HG03095 (cell line): ENCODE measurements around the gene STARD7.

Experiments
- ATAC-seq: cut with Tn5 transposase; IDR thresholded peaks from one replicate; pipeline ENCODE4 v1.9.1; 2021; ENCODE audit warnings: moderate library complexity; ENCODE audit not compliant: unreplicated experiment

The STARD7 gene

DNA sequence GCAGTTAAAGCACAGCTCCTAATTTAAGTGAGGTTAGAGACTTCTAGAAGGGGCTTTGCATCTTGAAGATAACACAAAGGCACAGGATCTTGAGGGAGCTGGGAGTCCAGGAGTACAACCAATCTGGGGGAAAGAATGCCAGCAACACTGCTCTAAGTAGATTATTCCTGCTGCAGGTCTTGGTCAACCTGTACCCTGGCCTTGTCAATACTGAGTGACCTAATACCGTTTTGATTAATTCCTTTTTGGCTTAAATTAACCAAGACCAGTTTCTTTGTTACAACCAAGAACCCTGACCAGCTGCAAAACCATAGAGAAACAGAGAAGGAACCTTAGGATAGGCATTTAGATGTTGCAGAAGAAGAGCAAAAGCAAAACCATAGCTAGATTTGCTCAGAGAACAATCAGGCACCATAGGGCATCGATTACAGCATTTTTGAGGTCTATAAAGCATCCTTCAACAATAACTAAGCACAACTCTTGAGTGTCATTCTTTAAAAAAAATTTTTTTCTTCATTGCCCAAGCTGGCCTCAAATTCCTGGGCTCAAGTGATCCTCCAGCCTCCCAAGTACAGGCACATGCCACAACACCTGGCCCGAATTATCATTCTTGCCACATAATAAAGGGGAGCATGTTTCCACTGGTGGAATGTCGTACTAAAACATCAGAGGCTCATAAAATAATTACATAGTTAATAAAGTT is 6.3 kb downstream of the STARD7 start:
- no peak for ATAC-seq

DNA sequence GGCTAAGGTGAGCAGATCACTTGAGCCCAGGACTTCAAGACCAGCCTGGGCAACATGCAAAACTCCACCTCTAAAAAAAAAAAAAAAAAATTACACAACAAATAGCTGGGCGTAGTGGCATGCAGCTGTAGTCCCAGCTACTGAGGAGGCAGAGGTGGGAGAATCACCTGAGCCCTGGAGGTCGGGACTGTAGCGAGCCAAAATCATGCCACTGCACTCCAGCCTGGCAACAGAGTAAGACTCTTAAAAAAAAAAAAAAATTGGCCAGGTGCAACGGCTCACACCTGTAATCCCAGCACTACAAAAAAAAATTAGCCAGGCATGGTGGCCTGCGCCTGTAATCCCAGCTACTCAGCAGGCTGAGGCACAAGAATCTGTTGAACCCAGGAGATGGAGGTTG is 7.3 kb downstream of the STARD7 start:
- no peak for ATAC-seq

DNA sequence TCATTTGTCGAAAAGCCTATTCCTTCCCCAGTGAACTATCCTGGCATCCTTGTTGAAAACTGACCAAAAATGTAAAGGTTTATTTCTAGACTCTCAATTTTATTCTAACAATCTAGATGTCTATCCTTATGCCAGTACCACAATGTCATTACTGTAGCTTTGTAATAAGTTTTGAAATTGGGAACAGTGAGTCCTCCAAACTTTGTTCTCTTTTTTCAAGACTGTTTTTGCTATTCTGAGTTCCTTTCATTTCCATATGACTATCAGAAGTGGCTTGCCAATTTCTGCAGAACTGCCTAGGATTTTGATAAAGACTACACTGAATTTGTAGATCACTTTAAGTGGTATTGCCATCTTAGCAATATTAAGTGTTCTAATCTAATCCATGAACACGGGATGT is 9.7 kb downstream of the STARD7 start:
- no peak for ATAC-seq

DNA sequence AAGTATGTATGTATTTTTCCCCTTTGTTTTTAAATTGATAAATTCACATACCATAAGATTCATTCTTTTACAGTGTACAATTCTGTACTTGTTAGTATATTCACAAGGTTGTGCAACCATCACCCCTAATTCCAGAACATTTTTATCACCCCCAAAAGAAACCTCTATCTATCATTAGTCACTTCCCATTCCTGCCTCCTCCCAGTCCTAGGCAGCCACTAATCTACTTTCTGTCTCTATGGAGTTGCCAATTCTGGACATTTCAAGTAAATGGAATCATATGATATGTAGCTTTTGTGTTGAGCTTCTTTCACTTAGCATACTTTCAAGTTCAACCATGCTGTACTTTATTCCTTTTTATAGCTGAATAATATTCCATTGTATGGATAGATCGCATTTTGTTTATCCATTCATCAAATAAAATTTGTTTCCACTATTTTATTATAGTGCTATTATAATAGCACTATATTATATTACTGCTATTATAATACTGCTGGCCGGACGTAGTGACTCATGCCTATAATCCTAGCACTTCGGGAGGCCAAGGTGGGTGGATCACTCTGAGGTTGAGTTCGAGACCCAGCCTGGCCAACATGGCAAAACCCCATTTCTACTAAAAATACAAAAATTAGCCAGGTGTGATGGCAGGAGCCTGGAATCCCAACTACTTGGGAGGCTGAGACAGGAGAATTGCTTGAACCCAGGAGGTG is 10.9 kb downstream of the STARD7 start:
- no peak for ATAC-seq

DNA sequence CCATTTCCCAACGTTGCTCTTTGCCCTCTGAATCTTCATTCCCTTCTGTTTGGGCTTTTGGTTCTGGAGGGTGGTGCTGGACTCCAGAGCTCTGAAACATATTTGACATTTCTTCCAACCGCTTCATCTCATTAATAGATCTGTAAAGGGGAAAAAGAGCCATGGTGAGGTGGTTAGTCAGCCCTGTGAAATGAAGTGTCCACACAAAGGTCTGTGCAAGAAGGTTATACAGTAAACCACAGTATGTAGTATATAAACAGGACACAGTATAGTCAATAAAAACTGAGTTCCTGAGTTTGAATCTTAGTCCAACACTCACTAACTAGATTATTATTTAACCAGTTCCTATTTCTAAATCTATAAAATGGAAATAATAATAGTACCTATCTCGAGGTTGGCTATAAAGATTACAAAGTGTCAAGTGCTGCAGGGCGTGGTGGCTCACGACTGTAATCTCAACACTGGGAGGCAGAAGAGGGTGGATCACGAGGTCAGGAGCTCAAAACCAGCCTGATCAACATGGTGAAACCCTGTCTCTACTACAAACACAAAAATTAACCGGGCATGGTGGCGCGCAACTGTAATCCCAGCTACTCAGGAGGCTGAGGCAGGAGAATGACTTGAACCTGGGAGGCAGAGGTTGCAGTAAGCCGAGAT is 13.1 kb downstream of the STARD7 start:
- ATAC-seq, result no peak

DNA sequence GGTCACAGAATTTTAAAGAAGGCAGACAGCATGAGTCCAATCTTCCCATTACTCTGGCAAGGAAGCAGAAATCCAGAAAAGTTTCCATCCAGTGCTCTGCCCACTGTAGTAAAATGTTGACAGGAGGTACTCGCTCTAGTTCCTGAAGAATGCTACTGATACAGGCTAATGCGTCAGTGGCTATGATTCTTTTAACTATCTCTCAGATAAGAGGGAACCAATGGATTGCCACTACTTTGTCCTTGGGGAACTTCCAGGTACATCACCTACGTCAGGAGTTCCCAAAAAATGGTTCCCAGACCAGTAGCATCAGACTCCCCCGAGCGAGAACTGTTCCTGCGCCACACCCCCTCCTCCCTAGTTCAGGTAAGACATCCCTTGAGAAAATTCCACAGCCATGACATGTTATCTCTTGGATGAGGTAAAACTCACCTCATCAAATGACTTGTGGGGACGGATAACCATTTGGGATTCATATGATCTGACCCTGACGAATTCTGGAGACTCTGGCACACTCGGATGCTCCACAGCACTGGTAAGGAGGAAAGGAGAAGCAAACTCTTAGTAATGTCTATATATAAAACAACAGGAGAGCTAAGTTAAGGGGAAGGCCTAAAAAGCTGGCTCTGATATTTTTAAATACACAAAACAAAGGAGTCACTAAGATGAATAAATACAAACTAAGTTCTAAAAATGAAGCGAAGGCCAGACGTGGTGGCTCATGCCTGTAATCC is 16.5 kb downstream of the STARD7 start:
- ATAC-seq, result no peak

DNA sequence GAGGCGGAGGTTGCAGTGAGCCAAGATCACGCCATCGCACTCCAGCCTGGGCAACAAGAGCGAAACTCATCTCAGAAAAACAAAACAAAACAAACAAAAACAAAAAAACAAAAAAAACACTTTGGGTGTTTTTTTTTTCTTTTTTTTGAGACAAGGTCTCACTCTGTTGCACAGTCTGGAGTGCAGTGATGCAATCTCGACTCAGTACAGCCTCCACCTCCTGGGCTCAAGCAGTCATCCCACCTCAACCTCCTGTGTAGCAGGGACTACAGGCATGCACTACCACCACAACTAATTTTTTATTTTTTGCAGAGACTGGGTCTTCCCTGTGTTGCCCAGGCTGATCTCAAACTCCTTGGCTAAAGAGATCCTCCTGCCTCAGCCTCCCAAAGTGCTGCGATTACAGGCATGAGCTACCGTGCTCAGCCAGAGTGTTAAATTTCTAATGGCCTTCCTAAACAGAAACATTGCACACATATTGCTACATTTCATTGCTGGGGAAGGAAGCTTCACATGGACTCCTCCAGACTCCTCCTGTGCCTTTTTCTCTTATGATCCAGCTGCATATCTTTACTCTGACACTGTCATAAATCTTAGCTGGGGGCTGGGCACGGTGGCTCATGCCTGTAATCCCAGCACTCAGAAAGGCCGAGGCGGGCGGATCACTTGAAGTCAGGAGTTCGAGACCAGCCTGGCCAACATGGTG is 19.7 kb downstream of the STARD7 start:
- ATAC-seq, result no peak

DNA sequence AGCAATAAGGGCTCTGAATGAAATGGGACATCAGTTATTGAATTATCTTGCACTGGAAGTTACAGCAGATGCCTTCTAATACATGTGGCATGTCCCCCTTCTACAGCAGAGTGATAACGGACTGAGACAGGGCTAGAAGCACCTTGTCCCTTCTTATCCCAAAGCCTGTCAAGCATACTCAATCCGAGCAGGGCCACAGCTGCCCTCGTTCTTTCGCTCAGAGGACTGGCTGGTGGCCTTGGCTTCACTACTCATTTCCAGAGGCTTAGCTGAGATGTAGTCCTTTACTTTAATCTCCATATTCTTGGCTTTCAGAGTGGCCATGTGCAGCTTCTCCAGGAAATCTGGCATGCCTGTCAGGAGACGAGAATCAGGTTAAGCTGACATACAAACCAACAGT is 22.1 kb downstream of the STARD7 start:
- ATAC-seq, result no peak

DNA sequence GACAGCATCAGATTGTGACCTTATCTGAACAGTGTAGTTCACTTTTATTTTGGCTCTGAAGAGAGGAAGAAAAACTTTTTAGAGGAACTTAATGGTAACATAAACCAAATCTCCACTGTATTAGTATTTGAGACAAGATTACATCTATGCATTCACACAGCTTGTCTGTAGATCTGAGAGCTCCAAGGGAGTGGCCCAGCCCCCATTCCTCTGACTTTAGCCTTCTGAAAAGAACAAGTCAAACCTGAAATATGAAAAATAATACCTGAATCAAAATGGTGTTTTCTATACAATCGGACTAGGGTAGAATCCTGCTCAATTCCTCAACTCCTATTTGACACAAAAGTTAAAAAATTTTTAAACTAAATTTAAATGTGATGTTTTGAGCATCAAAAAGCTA is 23.1 kb downstream of the STARD7 start:
- ATAC-seq, result no peak

DNA sequence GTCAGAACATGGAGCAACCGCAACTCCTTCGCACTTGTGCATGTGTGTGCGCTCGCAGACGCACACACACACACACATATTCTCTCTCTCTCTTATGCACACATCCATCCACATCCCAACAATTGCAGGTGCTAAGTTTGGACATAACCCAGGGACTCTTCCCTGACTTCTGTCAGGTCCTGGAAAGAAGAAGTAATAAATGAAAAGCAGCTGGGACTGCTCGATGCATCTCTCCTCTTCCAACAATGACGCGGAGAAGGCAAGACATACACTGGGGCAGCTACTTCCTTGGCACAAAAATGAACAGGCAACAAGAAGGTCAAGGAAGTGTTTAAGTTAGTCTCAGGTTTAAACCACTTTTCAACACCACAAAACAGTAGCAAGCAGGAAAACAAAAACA is 23.6 kb downstream of the STARD7 start:
- ATAC-seq, result no peak

DNA sequence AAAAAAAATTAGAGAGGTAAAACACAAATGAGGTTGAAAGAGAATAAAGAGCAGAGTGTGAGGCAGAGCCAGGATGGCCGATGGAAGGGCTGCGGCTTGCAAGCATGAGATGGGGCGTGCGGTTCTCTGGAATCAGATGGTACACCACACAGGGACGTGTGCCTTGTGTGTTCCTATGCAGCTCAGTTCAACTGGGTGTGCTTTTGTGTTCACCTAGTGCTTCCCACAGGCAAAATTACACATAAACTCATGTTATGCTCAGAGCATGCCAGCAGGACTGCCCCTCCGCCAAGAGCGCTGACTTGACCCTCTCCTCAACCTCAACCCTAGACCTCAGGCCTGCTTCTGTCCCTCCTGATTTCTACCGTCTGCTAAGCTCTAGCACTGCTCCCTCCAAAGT is 24.4 kb downstream of the STARD7 start:
- no peak for ATAC-seq

DNA sequence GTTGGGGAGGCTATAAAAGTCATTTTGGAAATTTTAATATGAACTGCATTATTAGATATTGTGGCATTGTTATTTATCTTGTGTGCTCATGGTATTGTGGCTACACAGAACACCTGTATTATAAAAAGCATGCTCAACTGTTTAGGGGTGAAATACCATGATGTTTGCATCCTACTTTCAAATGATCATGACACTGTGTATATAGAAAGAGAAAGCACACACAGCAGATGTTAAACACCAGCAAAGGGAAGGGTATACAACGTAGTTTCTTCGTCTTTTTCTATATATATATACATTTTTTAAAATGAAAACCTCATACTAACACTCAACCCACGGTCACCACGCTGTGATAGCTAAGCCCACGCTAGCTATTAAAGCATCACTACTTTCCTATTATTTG is 27.1 kb downstream of the STARD7 start:
- no peak for ATAC-seq

DNA sequence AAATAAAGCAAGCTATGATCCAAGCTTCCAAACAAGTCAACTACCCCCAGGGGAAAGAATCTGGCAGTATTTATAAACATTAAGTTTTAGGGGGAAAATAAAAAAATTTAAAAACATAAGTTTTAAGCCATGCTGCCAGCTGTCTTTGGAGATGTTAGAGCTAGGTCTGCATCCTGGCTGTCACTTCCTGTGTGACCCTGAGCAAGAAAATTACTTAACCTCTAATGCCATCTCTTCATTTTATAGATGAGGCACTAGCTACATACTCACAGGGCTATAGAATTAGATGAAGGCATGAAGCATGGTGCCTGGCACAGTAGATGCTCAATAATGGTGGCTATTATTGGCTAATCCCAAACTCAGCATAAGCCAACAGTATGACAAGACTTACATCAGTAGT is 28.1 kb downstream of the STARD7 start:
- no peak for ATAC-seq

DNA sequence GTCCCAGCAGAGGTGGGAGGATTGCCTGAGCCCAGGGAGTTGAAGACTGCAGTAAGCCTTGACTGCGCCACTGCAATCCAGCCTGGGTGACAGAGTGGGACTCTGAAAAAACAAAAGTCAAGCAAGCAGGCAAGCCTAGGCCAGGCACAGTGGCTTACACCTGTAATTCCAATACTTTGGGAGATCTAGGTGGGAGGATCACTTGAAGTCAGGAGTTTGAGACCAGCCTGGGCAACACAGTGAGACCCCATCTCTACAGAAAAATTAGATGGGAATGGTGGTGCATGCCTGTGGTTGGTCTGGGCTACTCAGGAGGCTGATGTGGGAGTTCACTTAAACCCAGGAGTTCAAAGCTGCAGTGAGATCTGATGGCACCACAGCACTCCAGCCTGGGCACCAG is 28.6 kb downstream of the STARD7 start:
- ATAC-seq, result no peak

DNA sequence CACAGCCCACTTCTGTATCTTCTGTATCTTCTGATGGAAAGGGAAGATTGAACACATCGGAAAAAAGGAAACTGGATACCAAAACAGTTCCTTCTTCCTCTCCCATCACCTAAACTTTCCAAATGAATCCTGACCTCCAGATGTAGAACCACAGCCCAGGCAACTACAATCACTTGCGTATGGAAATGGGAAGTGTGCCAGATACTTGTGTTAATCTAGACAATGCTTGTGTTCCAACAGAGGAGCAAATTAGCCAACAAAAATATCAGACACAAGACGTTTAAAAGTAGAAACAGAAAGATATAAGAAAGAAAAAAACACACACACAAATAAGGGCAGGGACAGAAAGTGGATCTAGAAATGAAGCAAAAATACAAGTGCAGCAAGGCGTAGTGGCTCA is 32.0 kb downstream of the STARD7 start:
- ATAC-seq, result no peak

DNA sequence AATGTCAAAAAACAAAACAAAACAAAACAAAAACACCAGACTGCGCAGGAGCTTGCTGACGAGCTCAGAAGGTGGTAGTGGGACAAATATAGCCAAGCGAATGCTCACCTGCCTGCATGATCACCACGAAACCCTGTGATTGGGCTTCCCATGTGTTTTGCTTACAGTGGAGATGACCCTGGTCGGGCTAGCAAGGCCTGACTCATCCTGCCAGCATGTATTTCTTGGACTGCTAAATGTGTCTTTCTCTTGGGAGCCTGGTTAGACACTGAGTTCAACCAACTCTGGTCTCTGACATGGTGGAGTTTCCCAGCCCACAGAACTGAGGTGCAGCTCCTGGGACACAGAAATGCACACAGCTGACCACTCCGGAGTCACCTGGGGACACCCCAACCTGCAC is 32.7 kb downstream of the STARD7 start:
- no peak for ATAC-seq

DNA sequence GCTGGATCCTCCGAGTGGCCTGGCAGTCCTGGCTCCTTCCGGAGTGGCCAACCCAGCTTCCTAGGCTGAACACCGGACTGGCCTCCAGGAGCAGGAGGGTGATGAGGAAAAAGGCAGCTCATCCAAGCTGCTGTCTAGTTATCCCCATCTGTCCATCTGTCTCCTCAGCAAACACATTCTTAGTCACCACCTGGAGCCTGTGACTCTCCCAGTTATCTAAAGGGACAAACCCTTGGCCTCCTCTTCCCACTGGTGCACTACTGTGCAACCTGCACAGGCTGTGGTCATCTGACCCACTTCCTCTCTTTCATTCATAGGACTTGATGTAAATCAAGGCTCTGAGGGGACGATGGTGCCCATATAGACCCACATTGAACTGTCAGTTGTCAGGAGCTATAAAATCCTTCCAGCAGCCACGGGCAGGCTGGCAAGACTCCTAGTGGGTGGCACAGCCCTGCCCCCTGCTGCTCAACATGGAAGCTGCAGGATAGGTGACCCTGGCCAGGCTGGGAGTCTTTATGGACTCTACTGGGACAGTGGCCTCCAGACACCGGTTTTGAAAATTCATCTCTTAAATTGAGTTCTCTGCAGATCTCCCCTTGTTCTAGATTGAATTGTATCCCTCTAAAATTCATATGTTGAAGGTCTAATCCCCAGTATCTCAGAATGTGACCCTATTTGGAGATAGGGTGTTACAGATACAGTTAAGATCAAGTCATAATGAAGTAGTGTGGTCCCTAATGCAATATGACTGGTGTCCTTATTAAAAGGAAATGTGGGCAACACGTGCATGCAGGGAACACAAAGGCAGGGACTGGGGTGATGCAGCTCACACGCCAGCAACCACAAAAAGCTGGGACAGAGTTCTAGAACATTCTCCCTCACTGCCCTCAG is 34.1 kb downstream of the STARD7 start:
- peak; percentile 84 for ATAC-seq

DNA sequence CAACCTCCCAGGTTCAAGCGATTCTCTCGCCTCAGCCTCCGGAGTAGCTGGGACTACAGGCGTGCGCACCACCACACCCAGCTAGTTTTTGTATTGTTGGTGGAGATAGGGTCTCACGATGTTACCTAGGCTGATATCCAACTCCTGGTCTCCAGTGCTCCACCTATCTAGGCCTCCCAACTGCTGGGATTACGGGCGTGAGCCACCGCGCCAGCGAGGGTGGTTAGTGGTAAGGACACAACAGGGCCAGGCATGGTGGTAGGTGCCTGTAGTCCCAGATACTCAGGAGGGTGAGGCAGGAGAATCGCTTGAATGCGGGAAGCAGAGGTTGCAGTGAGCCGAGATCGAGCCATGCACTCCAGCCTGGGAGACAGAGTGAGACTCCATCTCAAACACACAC is 36.8 kb downstream of the STARD7 start:
- no peak for ATAC-seq

DNA sequence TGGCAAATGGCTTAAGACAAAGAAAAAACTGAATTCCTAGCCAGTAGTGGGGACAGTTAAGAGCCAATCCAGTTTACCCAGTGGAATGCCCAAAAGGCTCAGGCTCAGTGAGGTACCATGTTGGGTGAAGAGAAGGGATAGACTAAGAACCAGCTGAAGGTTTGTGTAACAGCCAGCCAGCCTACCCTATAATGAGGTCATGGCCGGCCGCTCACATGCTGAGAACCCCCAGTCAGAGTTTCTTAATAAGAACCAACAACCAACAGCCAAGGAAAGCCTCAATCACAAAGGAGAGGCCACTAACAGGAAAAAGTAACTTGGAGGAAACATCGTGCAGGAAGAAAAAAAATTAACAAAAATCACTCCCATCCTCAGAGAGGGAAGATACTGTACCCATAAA is 38.0 kb downstream of the STARD7 start:
- no peak for ATAC-seq

DNA sequence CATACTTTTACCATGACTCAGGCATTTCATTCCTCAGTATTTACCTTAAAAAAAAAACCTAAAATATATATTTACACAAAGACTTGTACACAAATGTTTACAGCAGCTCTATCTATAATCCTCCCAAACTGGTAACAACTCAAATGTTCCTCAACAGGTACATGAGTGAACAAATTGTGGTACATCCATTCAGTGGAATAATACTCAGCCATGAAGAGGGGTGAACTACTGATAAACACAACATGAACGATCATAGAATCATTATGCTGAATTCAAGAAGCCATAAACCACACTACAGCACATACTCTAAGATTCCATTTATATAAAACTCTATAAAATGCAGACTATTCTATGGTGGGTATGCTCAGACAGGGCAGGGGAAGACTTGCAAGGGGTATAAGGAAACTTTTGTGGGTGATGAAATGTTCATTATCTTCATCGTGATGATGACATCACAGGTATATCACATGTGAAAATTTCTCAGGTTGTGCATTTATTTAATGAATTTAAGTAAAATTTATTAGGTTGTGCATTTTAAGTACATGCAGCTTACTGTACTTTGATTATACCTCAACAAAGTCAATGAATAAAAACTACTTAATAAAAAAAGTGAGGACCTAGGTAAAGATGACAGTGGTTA is 38.6 kb downstream of the STARD7 start:
- ATAC-seq, result no peak
